Vagina (tissue), 2 donors: ENCODE results near the gene CARD14. TPM values are rescaled to one million over a fixed set of nuclear protein-coding genes. Genes with fewer than 3 reads are reported as not detected.

Experiments
- DNase-seq, 2 donors: peaks; one replicate each; pipeline ENCODE4 v3.0.0-alpha.2; 2017; ENCODE audit errors: extremely low spot score in 2 of 2
- H3K27ac ChIP-seq: fragments of 200-600 bp; sonication (generic); one replicate; pipeline ENCODE4 v1.5.1; 2019
- H3K27me3 ChIP-seq: fragments of 200-600 bp; sonication (generic); one replicate; pipeline ENCODE4 v1.5.1; 2019
- H3K36me3 ChIP-seq, 2 donors: fragments of 200-600 bp; sonication (generic); one replicate each; pipeline ENCODE4 v1.5.1; 2017 to 2019
- H3K4me1 ChIP-seq: fragments of 200-600 bp; sonication (generic); one replicate; pipeline ENCODE4 v1.5.1; 2019
- H3K4me3 ChIP-seq, 2 donors: fragments of 200-600 bp; sonication (generic); 1 replicate in 1 of 2; 2 replicates in 1 of 2; pipeline ENCODE4 v1.5.1; 2016 to 2019
- H3K9me3 ChIP-seq: fragments of 200-600 bp; sonication (generic); one replicate; pipeline ENCODE4 v1.5.1; 2019
- CTCF ChIP-seq, 3 experiments: fragments of 450-650 bp in 2 of 3; fragments of 200-600 bp in 1 of 3; sonication (generic) in 1 of 3; IDR thresholded peaks; one replicate each; pipeline ENCODE4 v1.5.1; 2017 to 2019; ENCODE audit warnings: antibody characterized with exemption in 3 of 3, mild to moderate bottlenecking in 2 of 3, moderate library complexity in 2 of 3
- POLR2A ChIP-seq, 2 donors: fragments of 450-650 bp; IDR thresholded peaks; one replicate each; pipeline ENCODE4 v1.6.1; 2017; ENCODE audit warnings: antibody characterized with exemption in 2 of 2, mild to moderate bottlenecking in 2 of 2, moderate library complexity in 2 of 2
- POLR2AphosphoS5 ChIP-seq, 2 donors: sonication (generic); formaldehyde crosslinking; IDR thresholded peaks; one replicate each; pipeline ENCODE4 v1.9.0; 2017; ENCODE audit warnings: antibody characterized with exemption in 2 of 2, mild to moderate bottlenecking in 2 of 2, low read depth in 1 of 2; ENCODE audit not compliant: insufficient read depth in 1 of 2
- intact Hi-C: fragments of 100-400 bp; cut with DNase I; formaldehyde crosslinking; loops from one replicate; pipeline ENCODE4 v1.15.1; 2023
- total RNA-seq: library from RNA; depleted of rRNA; stranded (reverse); fragments of >200 nt; gene quantifications from one replicate; pipeline ENCODE4 v1.2.3, GENCODE V29; 2016

Gene CARD14
- total RNA-seq, 1 donor from 2014 or later, result 30.0 TPM

- peak overlapping the region; percentile 69 to 100 for H3K4me3 ChIP-seq
- H3K36me3 ChIP-seq, result peaks cover 0 to 37% of the 10 kb centered on the region in 2 donors
- H3K27ac ChIP-seq, result peak overlapping the region; percentile 99
- TF ChIP-seq CTCF (IDR thresholded peaks at IDR 0.05) (no peak), POLR2A (IDR thresholded peaks at IDR 0.05) (no peak), POLR2AphosphoS5 (IDR thresholded peaks at IDR 0.05; ENCODE audit: insufficient read depth in 1 of 2, low read depth in 1 of 2) (no peak)
- DNase-seq, result no peak
- peaks cover 40% of the 10 kb centered on the region for H3K4me1 ChIP-seq
- intact Hi-C loops, result loop anchor here (2.0 to 10.0 kb wide), 2 partner anchors 45 to 119 kb away; partner anchors contain the start of genes GAA and RNF213
- H3K27me3 ChIP-seq, result no peaks in the 10 kb centered on the region
- no peaks in the 10 kb centered on the region for H3K9me3 ChIP-seq
These were observed 24.5 kb upstream of the CARD14 start for GRCh38 chr17:80145076-80146075.

GRCh38 chr17:80146121-80147034 lies 23.5 kb upstream of the CARD14 start:
- H3K27me3 ChIP-seq, result no peaks in the 10 kb centered on the region
- H3K4me1 ChIP-seq, result peaks cover 40% of the 10 kb centered on the region
- no peak for DNase-seq
- H3K4me3 ChIP-seq, result peak overlapping the region; percentile 69 to 100
- H3K36me3 ChIP-seq, result peaks cover 0 to 27% of the 10 kb centered on the region in 2 donors
- H3K9me3 ChIP-seq, result no peaks in the 10 kb centered on the region
- TF ChIP-seq POLR2AphosphoS5 (IDR thresholded peaks at IDR 0.05; ENCODE audit: insufficient read depth in 1 of 2, low read depth in 1 of 2), result no peak
- TF ChIP-seq POLR2A (IDR thresholded peaks at IDR 0.05), result no peak
- no peak for TF ChIP-seq CTCF (IDR thresholded peaks at IDR 0.05)
- intact Hi-C loops, result loop anchor here (2.0 to 10.0 kb wide), 2 partner anchors 46 to 118 kb away; partner anchors contain the start of genes GAA and RNF213
- peak overlapping the region; percentile 99 for H3K27ac ChIP-seq

- intact Hi-C loops, result loop anchor here (2.0 to 10.0 kb wide), 2 partner anchors 46 to 118 kb away; partner anchors contain the start of genes GAA and RNF213
- peak in 1 of 2 donors; percentile 99 for DNase-seq
- TF ChIP-seq POLR2A (IDR thresholded peaks at IDR 0.05) (peak in 1 of 2 donors; percentile 69), POLR2AphosphoS5 (IDR thresholded peaks at IDR 0.05; ENCODE audit: insufficient read depth in 1 of 2, low read depth in 1 of 2) (peak; percentile 96 to 99), CTCF (IDR thresholded peaks at IDR 0.05) (peak in 1 of 3 experiments; percentile 34)
- Histone ChIP-seq H3K9me3 (no peaks in the 10 kb centered on the region), H3K4me3 (peak within 1 kb of the TSS; percentile 69 to 100), H3K27me3 (no peaks in the 10 kb centered on the region), H3K4me1 (peaks cover 40% of the 10 kb centered on the region), H3K36me3 (peaks cover 0 to 20% of the 10 kb centered on the region in 2 donors), H3K27ac (peak within 1 kb of the TSS; percentile 99)
These were observed 22.6 kb upstream of the CARD14 start, which contains the start of gene EIF4A3 for GRCh38 chr17:80147035-80147822. EIF4A3 (minus strand) TSS chr17:80147128; CDS start chr17:80146961, 167 bp downstream.

GRCh38 chr17:80151333-80151732 lies 18.5 kb upstream of the CARD14 start:
- Histone ChIP-seq H3K4me3 (no peak overlapping the region), H3K36me3 (no peaks in the 10 kb centered on the region), H3K27ac (no peak overlapping the region), H3K9me3 (no peaks in the 10 kb centered on the region), H3K27me3 (no peaks in the 10 kb centered on the region), H3K4me1 (peaks cover 16% of the 10 kb centered on the region)
- intact Hi-C loops, result no loop called here
- DNase-seq, result no peak
- TF ChIP-seq POLR2AphosphoS5 (IDR thresholded peaks at IDR 0.05; ENCODE audit: insufficient read depth in 1 of 2, low read depth in 1 of 2), result no peak
